HG02763 (cell line): ENCODE results near the gene RPL18.
A peak's percentile ranks its signal among the peaks of the same experiment; 100 is the strongest.

Source experiments
- ATAC-seq: cut with Tn5 transposase; IDR thresholded peaks from one replicate; pipeline ENCODE4 v1.9.1; 2021; ENCODE audit warnings: mild to moderate bottlenecking, moderate library complexity; ENCODE audit not compliant: unreplicated experiment

The RPL18 gene

DNA sequence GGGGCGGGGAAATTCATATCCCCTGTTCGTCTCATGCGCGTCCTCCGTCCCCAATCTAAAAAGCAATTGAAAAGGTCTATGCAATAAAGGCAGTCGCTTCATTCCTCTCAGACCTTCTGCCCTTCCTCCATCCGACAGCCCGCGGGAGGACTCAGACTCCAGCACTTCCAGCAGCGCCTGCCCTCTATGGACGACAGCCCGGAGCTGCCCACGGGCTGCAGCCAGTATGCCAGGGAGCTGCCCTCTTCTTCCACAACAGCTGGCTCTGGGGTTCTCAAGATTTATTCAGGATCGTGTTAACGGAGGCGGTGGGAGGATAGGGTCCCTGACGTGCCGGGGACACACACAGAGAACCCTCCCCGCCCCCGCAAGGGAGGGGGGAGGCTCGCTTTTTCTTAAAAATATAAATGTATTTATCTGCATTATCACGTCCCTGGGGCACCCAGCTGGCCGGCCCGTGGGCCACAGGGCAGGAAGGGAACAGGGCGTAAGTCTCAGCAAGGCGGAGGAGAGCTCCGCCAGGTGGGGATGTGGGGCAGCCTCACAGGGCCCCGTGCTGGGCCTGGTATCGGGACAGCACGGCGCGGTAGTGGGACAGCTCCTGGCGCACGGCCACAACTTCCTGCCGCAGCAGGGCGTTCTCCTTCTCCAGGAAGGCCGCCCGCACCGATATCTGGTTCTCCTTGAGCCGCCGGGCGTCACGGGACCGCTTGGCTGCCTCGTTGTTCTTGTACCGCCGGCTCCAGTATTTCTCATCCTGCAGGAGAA is 11.5 kb upstream of the RPL18 start:
- ATAC-seq: no peak

DNA sequence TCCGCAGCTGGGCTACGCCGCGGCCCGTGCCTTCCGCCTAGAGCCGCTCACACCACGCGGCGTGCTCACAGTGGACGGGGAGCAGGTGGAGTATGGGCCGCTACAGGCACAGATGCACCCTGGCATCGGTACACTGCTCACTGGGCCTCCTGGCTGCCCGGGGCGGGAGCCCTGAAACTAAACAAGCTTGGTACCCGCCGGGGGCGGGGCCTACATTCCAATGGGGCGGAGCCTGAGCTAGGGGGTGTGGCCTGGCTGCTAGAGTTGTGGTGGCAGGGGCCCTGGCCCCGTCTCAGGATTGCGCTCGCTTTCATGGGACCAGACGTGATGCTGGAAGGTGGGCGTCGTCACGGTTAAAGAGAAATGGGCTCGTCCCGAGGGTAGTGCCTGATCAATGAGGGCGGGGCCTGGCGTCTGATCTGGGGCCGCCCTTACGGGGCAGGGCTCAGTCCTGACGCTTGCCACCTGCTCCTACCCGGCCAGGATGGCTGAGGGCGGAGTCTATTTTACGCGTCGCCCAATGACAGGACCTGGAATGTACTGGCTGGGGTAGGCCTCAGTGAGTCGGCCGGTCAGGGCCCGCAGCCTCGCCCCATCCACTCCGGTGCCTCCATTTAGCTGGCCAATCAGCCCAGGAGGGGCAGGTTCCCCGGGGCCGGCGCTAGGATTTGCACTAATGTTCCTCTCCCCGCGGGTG is 10.8 kb upstream of the RPL18 start:
- no peak for ATAC-seq

DNA sequence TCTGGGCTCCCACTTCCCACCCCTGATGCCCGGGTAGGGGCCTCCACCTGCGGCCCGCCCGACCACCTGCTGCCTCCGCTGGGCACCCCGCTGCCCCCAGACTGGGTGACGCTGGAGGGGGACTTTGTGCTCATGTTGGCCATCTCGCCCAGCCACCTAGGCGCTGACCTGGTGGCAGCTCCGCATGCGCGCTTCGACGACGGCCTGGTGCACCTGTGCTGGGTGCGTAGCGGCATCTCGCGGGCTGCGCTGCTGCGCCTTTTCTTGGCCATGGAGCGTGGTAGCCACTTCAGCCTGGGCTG is 10.3 kb upstream of the RPL18 start:
- ATAC-seq: no peak

DNA sequence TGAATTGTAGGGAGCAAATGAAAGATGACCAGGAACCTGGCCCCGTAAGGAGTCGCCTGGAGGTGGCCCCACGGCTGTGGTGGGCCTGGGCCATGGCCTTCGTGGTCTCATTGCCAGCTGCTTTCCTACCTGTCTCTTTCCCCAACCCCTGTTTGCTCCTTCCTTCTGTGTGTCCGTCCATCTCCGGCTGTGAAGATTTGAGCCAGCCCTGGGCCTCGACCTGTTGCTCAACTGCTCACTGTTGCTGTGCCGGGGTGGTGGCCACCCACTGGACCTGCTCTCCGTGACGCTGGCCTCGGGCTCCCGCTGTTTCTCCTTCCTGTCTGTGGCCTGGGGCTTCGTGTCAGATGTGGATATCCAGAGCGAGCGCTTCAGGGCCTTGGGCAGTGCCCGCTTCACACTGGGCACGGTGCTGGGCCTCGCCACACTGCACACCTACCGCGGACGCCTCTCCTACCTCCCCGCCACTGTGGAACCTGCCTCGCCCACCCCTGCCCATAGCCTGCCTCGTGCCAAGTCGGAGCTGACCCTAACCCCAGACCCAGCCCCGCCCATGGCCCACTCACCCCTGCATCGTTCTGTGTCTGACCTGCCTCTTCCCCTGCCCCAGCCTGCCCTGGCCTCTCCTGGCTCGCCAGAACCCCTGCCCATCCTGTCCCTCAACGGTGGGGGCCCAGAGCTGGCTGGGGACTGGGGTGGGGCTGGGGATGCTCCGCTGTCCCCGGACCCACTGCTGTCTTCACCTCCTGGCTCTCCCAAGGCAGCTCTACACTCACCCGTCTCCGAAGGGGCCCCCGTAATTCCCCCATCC is 9.7 kb upstream of the RPL18 start:
- no peak for ATAC-seq

DNA sequence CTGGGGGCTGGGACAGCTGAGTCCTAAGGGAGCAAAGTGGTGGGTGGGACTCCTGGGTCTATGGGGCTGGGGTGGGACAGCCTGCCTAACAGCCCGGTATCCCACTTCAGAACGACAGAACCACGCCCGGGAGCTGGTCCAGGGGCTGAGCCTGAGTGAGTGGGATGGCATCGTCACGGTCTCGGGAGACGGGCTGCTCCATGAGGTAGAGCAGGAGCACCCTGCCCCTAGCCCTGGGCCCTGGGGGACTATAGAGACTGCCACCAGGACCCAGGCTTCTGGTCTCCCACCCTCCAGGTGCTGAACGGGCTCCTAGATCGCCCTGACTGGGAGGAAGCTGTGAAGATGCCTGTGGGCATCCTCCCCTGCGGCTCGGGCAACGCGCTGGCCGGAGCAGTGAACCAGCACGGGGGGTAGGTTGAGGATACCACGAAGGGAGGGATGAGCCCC is 8.9 kb upstream of the RPL18 start:
- ATAC-seq: no peak

GRCh38 chr19:48627201-48627864 is 8.4 kb upstream of the RPL18 start:
- ATAC-seq: no peak

DNA sequence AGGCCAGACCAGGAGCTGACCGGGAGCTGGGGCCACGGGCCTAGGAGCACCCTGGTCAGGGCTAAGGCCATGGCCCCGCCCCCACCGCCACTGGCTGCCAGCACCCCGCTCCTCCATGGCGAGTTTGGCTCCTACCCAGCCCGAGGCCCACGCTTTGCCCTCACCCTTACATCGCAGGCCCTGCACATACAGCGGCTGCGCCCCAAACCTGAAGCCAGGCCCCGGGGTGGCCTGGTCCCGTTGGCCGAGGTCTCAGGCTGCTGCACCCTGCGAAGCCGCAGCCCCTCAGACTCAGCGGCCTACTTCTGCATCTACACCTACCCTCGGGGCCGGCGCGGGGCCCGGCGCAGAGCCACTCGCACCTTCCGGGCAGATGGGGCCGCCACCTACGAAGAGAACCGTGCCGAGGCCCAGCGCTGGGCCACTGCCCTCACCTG is 6.9 kb upstream of the RPL18 start:
- ATAC-seq: no peak

- ATAC-seq: no peak
Measured at GRCh38 chr19:48624791-48625723, 6.1 kb upstream of the RPL18 start.

DNA sequence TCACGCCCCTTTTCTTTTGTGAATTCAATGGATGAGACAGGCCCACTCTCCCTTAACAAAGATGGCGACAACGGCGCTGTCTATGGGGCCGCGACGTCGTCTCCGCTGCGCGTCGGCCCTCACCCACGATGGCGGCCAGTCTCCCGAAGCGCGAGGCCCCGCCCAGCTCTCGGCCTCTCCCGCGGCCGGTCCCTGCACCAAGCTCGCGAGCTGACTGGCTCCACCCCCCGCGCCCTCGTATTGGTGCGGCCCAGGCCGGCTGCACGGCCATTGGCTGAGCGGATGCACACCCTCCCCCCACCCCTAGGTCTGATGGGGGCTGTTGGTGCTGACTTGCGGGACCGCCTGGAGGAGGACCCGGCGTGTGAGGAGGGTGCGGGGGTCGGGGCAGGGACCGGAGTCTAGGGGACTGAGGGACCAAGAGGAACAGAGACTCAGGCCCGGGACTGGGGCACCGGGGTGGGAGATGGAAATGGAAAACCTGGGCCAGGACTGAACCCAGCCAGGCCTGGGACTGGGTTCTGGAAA is 5.2 kb upstream of the RPL18 start:
- ATAC-seq: peak; percentile 58

GRCh38 chr19:48623556-48624066 is 4.6 kb upstream of the RPL18 start:
- no peak for ATAC-seq

- ATAC-seq: no peak
Measured at GRCh38 chr19:48619692-48620585, 961 bp upstream of the RPL18 start.

DNA sequence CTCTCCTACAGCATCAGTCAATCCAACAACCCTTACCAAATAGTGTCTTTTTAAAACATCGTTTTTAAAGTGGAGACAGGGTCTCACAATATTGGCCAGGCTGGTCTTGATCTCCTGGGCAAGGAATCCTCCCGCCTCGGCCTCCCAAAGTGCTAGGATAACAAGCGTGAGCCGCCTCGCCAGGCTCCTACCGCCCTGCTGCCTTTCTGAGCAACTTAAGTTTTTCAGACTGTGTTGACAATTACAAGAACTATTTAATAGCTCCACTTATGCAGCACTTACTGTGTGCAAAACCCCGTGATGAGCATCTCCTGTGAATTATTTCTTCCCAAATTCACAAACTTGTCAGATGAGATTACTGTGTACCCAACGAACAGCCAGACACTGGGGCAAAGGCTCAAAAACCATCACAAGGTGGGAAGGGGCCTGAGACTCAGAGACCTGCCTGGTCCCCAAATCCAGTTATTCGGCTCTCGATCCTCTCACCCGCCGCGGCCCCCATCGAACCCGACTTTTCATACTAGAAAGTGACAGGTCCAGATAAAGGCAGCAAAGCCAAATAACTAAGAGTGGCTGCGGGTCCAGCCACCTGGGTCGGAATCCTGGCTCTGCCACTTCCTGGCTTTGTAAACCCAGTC is 581 bp downstream of the RPL18 start:
- no peak for ATAC-seq

DNA sequence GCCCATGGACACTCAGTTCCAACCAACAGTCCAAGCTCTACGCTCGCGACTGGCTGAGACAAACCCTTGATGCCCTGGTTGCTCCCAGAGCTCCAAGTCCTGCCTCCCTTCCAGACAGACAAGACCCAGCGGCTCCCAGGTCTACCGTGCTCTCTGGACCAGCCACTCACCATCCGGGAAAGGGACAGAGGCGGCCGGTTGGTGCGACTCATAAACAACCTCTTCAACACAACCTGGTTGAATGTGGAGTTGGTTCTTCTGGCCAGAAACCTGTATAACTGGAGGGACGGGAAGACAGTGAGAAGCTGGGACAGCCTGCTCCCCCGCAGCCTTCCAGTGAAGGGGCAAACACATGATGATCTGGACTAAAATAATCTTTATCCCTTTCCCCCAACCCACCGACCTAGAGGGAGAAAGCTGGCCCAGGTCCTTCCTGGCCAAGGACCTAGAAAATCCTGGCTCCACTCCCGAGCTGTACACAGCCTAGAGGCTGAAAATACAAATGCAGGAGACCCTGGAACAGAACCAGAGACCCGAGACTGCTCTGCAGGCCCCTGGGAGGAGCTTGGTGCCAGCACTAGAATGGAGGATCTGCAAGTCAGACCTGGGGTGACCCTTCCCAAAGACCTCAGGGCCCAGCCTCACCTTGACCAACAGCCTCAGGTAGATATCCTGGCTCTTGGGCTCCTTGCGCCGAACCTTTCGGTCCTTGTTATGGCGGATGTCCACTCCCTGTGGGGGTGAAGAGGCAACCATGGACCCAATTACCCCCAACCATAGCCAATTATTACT is 1.6 kb downstream of the RPL18 start:
- ATAC-seq: no peak

DNA sequence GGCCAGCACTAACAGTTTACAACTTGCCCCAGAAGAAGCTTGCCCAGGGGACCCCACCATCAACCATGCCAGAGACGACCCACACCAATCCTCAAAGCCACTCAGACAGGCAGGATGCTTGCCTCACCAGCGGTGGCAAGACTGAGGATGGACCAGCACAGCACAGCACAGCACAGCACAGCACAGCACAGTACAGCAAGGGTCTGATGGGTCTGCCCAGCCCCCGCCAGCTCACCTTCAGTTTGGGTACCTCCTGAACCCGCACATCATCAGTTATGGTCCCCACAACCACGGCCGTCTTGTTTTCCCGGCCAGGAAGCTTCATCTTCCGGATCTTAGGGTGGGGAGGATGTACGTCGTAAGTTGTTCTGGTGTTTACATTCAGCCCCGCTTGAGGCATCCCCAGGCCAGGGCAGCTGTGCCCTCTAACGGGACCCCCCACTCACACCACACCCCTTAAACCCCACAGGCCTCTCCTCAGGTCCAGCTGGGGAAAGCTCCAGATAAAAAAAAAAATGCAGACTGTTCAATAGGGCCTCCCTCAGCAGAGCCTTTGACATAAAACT is 2.4 kb downstream of the RPL18 start:
- no peak for ATAC-seq

DNA sequence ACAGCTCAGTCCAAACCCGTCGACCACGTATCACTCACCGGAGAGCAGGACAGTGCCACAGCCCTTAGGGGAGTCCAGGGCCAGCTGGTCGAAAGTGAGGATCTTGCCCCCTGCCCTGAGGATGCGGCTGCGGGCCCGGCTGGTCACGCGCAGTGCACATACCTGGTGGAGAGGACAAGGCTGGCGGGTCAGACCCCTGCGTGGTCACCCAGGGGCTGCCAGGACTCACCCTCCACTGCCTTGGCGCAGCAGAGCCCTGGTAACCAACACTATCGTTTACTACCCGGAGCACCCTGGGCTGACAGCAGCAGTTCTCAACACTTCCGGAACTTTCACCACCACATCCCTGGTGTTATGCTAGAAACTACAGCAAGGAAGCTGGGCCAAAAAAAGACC is 2.9 kb downstream of the RPL18 start:
- ATAC-seq: no peak

- no peak for ATAC-seq
Measured at GRCh38 chr19:48615231-48616040, 3.5 kb downstream of the RPL18 start.
